Progenitor cell of endocrine pancreas (in vitro differentiated cells): ENCODE data around the gene SLC4A1AP. TPM values are rescaled to one million over a fixed set of nuclear protein-coding genes. Genes with fewer than 3 reads are reported as not detected.
"Not testable (repeated sequence)": the region's sequence is repeated elsewhere in the genome, so short reads cannot be mapped to it uniquely, and the experiment has no call there.

ENCODE experiments used
- DNase-seq: peaks from one replicate; pipeline ENCODE4 v3.0.0; 2021; ENCODE audit warnings: low spot score; ENCODE audit not compliant: unreplicated experiment
- H3K27ac Mint-ChIP-seq: 2 replicates; pipeline ENCODE4 v1.8.0; 2021; ENCODE audit warnings: mild to moderate bottlenecking, moderate library complexity, mixed read lengths
- H3K27me3 Mint-ChIP-seq: 2 replicates; pipeline ENCODE4 v1.8.0; 2021; ENCODE audit warnings: mixed read lengths
- H3K36me3 Mint-ChIP-seq: 2 replicates; pipeline ENCODE4 v1.8.0; 2022; ENCODE audit warnings: mixed read lengths; ENCODE audit not compliant: insufficient read depth
- H3K4me1 Mint-ChIP-seq: 2 replicates; pipeline ENCODE4 v1.8.0; 2021; ENCODE audit warnings: low read depth, mixed read lengths
- H3K4me3 Mint-ChIP-seq: 2 replicates; pipeline ENCODE4 v1.8.0; 2021; ENCODE audit warnings: low read depth, mild to moderate bottlenecking, moderate library complexity, mixed read lengths
- H3K9me3 Mint-ChIP-seq: 2 replicates; pipeline ENCODE4 v1.8.0; 2021; ENCODE audit warnings: low read depth, mixed read lengths
- CTCF ChIP-seq: fragments of 200-600 bp; sonication (generic); IDR thresholded peaks from one replicate; pipeline ENCODE4 v1.5.0; 2021; ENCODE audit warnings: antibody characterized with exemption, mild to moderate bottlenecking; ENCODE audit not compliant: unreplicated experiment
- total RNA-seq: library from RNA; stranded (reverse); gene quantifications from 2 replicates; pipeline ENCODE4 v1.2.1, GENCODE V29; 2021

The SLC4A1AP gene
- total RNA-seq, 1 donor from 2014 or later, result 19.5 TPM

DNA sequence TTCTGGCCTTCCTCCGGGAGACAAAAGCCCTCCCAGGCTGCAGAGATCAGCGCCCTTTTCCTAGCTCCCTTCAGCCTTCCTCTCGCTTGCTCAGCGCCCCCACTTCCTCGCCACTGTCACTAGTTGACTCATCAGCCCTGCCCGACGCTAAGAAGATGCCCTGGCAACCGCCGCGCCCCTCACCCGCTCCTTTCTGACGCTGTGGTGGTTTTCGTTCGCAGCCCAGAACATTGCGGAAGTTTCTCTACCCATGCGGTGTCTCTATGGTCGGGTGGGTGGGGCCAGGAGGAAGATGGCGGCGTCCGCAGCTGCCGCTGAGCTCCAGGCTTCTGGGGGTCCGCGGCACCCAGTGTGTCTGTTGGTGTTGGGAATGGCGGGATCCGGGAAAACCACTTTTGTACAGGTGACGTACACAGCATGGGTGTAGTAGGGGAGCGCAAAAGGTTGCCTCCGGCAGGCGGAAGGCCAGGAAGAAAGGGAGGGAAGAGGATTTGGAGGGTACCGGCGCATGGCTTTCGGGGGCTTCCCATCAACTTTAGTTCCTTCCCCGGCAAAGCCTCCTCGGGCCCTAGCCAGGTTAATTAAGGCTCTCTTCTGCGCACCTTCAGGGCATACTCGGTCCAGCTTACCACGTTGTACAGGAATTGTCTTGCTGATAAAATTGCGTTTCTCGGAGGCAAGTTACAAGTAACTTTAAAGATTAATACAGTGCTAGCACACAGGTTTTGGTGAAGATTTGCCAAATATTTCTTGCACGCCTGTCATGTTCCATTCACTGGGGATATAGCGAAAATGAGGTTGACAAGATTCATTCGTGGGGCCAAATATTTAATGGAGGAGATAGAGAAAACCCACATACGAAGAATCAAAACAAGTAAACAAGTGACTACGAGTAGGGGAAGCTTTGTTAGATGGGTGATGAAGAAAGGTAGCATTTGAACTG, 34.7 kb upstream of the SLC4A1AP start, which contains the start of the genes CCDC121 and GPN1:
Gene CCDC121, minus strand, starts transcription at position 246 of the 943 bp plus-strand sequence. CDS start 1,213 bp downstream, outside the sequence.
Gene GPN1, plus strand, starts transcription at position 284 of the 943 bp plus-strand sequence. Its CDS starts 9 bp downstream, at position 293.
- no peaks in the 10 kb centered on the region for H3K9me3 Mint-ChIP-seq
- H3K4me1 Mint-ChIP-seq, result peaks cover 5% of the 10 kb centered on the region
- peak within 1 kb of the TSS; percentile 58 for H3K27ac Mint-ChIP-seq
- no peak for TF ChIP-seq CTCF
- DNase-seq, result peak; percentile 45
- no peaks in the 10 kb centered on the region for H3K27me3 Mint-ChIP-seq
- no peak within 1 kb of the TSS for H3K4me3 Mint-ChIP-seq
- H3K36me3 Mint-ChIP-seq, result peaks cover 3% of the 10 kb centered on the region

GRCh38 chr2:27630257-27630656, 33.4 kb upstream of the SLC4A1AP start:
- H3K9me3 Mint-ChIP-seq, H3K4me3 Mint-ChIP-seq, DNase-seq, H3K27ac Mint-ChIP-seq, H3K4me1 Mint-ChIP-seq, H3K27me3 Mint-ChIP-seq: not testable (repeated sequence)
- H3K36me3 Mint-ChIP-seq, result peaks cover 10% of the 10 kb centered on the region

GRCh38 chr2:27634291-27634690, 29.4 kb upstream of the SLC4A1AP start:
- no peak overlapping the region for H3K27ac Mint-ChIP-seq
- peaks cover 22% of the 10 kb centered on the region for H3K36me3 Mint-ChIP-seq
- no peaks in the 10 kb centered on the region for H3K9me3 Mint-ChIP-seq
- no peaks in the 10 kb centered on the region for H3K4me1 Mint-ChIP-seq
- DNase-seq, result no peak
- H3K4me3 Mint-ChIP-seq, result no peak overlapping the region
- no peaks in the 10 kb centered on the region for H3K27me3 Mint-ChIP-seq
- TF ChIP-seq CTCF, result no peak

DNA sequence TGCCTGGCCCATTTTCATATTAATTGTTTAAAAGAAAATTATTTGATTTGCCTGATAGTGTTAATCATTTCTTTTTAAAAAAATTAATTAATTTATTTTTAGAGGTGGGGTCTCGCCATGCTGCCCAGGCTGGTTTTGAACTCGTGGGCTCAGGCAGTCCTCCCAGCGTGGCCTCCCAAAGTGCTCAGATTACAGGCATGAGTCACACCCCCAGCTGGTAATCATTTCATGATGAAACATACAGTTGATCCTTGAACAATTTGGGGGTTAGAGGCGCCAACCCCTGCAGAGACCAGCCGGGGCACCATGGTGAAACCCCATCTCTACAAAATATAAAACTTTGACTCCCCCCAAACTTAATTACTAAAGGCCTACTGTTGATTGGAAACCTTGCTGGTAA, 26.9 kb upstream of the SLC4A1AP start:
- H3K4me1 Mint-ChIP-seq, result no peaks in the 10 kb centered on the region
- H3K27ac Mint-ChIP-seq, result no peak overlapping the region
- no peaks in the 10 kb centered on the region for H3K9me3 Mint-ChIP-seq
- peaks cover 27% of the 10 kb centered on the region for H3K36me3 Mint-ChIP-seq
- TF ChIP-seq CTCF, result no peak
- no peak overlapping the region for H3K4me3 Mint-ChIP-seq
- no peaks in the 10 kb centered on the region for H3K27me3 Mint-ChIP-seq
- DNase-seq, result no peak

- no peak for DNase-seq
- Mint-ChIP-seq H3K4me1 (no peaks in the 10 kb centered on the region), H3K36me3 (peaks cover 25% of the 10 kb centered on the region), H3K4me3 (no peak overlapping the region), H3K9me3 (no peaks in the 10 kb centered on the region), H3K27me3 (no peaks in the 10 kb centered on the region), H3K27ac (no peak overlapping the region)
- TF ChIP-seq CTCF, result no peak
Observed at GRCh38 chr2:27638037-27638637, 25.6 kb upstream of the SLC4A1AP start.
